KMS-11 (cell line): ENCODE measurements around the gene VPS45.

ENCODE experiments used
- H2AFZ ChIP-seq: fragments of 200-600 bp; sonication (generic); 2 replicates; pipeline ENCODE4 v1.6.1; 2016; ENCODE audit warnings: antibody characterized with exemption, mixed run types, low read depth
- H3K27ac ChIP-seq: fragments of 200-600 bp; sonication (generic); 2 replicates; pipeline ENCODE4 v1.6.1; 2016; ENCODE audit warnings: mild to moderate bottlenecking, mixed run types
- H3K27me3 ChIP-seq: fragments of 200-600 bp; sonication (generic); 2 replicates; pipeline ENCODE4 v1.6.1; 2017; ENCODE audit warnings: mild to moderate bottlenecking, low read depth, mixed run types, moderate library complexity; ENCODE audit not compliant: insufficient read depth
- H3K36me3 ChIP-seq: fragments of 200-600 bp; sonication (generic); 2 replicates; pipeline ENCODE4 v1.6.1; 2017; ENCODE audit warnings: mild to moderate bottlenecking, mixed run types; ENCODE audit not compliant: insufficient read depth
- H3K4me1 ChIP-seq: fragments of 200-600 bp; sonication (generic); 2 replicates; pipeline ENCODE4 v1.6.1; 2016; ENCODE audit warnings: mild to moderate bottlenecking, low read depth, mixed run types; ENCODE audit not compliant: poor library complexity, severe bottlenecking
- H3K4me2 ChIP-seq: fragments of 200-600 bp; sonication (generic); 2 replicates; pipeline ENCODE4 v1.7.0; 2016; ENCODE audit warnings: mild to moderate bottlenecking, mixed run types
- H3K4me3 ChIP-seq: fragments of 200-600 bp; sonication (generic); IDR thresholded peaks from 2 replicates; pipeline ENCODE4 v1.6.1; 2017; ENCODE audit warnings: low read depth, low read length, mixed read lengths; ENCODE audit not compliant: insufficient read depth
- H3K79me2 ChIP-seq: fragments of 200-600 bp; sonication (generic); 2 replicates; pipeline ENCODE4 v1.6.1; 2016; ENCODE audit warnings: low read depth, mixed run types; ENCODE audit not compliant: insufficient read depth
- H3K9ac ChIP-seq: fragments of 200-600 bp; sonication (generic); 2 replicates; pipeline ENCODE4 v1.6.1; 2016; ENCODE audit warnings: mild to moderate bottlenecking, mixed run types
- H4K20me1 ChIP-seq: fragments of 200-600 bp; sonication (generic); 2 replicates; pipeline ENCODE4 v1.6.1; 2016; ENCODE audit warnings: mild to moderate bottlenecking, mixed run types; ENCODE audit not compliant: insufficient read depth
- CTCF ChIP-seq: fragments of 200-600 bp; sonication (generic); conservative IDR thresholded peaks from 2 replicates; pipeline ENCODE4 v1.6.1; 2017; ENCODE audit warnings: low read depth, mild to moderate bottlenecking, antibody characterized with exemption, low read length, moderate library complexity, mixed read lengths

The VPS45 gene

GRCh38 chr1:150186789-150187559 is 119.4 kb downstream of the VPS45 start:
- no peak overlapping the region for H3K27ac ChIP-seq
- peak; percentile 99 for TF ChIP-seq CTCF

GRCh38 chr1:150187560-150187931 is 120.0 kb downstream of the VPS45 start:
- peak overlapping the region; percentile 29 for H2AFZ ChIP-seq
- peak overlapping the region; percentile 22; the same call in 1 of the 2 replicates for H3K4me2 ChIP-seq

More at GRCh38 chr1:150186789-150187559, 119.4 kb downstream of the VPS45 start:
- H3K27me3 ChIP-seq = 0 out of 2 replicates have a peak, but pooled peaks cover 2% of the 10 kb centered on the region
- no peak overlapping the region for H3K4me3 ChIP-seq
- H3K9ac ChIP-seq = no peak overlapping the region
- H3K4me1 ChIP-seq = peaks cover 10% of the 10 kb centered on the region
- no peaks in the 10 kb centered on the region for H3K79me2 ChIP-seq
- H3K36me3 ChIP-seq = no peaks in the 10 kb centered on the region
- no peaks in the 10 kb centered on the region for H4K20me1 ChIP-seq
- H2AFZ ChIP-seq = peak overlapping the region; percentile 29
- peak overlapping the region; percentile 5; the same call in 1 of the 2 replicates for H3K4me2 ChIP-seq

GRCh38 chr1:150192012-150192411 is 124.4 kb downstream of the VPS45 start:
- no peak overlapping the region for H3K4me2 ChIP-seq
- no peak overlapping the region for H2AFZ ChIP-seq
- H3K9ac ChIP-seq = no peak overlapping the region
- no peak for TF ChIP-seq CTCF
- H3K79me2 ChIP-seq = no peaks in the 10 kb centered on the region
- peaks cover 7% of the 10 kb centered on the region for H3K4me1 ChIP-seq
- H4K20me1 ChIP-seq = no peaks in the 10 kb centered on the region
- no peak overlapping the region for H3K4me3 ChIP-seq
- H3K36me3 ChIP-seq = no peaks in the 10 kb centered on the region
- no peak overlapping the region for H3K27ac ChIP-seq
- 0 out of 2 replicates have a peak, but pooled peaks cover 2% of the 10 kb centered on the region for H3K27me3 ChIP-seq

More at GRCh38 chr1:150187560-150187931, 120.0 kb downstream of the VPS45 start:
- no peak overlapping the region for H3K4me3 ChIP-seq
- no peaks in the 10 kb centered on the region for H4K20me1 ChIP-seq
- peak; percentile 90 for TF ChIP-seq CTCF
- peaks cover 10% of the 10 kb centered on the region for H3K4me1 ChIP-seq
- H3K27ac ChIP-seq = no peak overlapping the region
- no peaks in the 10 kb centered on the region for H3K36me3 ChIP-seq
- H3K9ac ChIP-seq = no peak overlapping the region
- H3K27me3 ChIP-seq = 0 out of 2 replicates have a peak, but pooled peaks cover 2% of the 10 kb centered on the region
- H3K79me2 ChIP-seq = no peaks in the 10 kb centered on the region

- Histone ChIP-seq H3K4me1 (no peaks in the 10 kb centered on the region), H3K4me3 (no peak overlapping the region), H2AFZ (no peak overlapping the region), H3K27me3 (no peaks in the 10 kb centered on the region), H3K36me3 (no peaks in the 10 kb centered on the region), H3K9ac (no peak overlapping the region), H3K4me2 (no peak overlapping the region), H4K20me1 (no peaks in the 10 kb centered on the region), H3K27ac (no peak overlapping the region), H3K79me2 (no peaks in the 10 kb centered on the region)
- TF ChIP-seq CTCF = no peak
These were observed 126.9 kb downstream of the VPS45 start for GRCh38 chr1:150194381-150195031.
